Adipocyte (in vitro differentiated cells): ENCODE measurements around the gene NUFIP1.
"Not testable (repeated sequence)": the region's sequence is repeated elsewhere in the genome, so short reads cannot be mapped to it uniquely, and the experiment has no call there.

Experiments used
- DNase-seq: peaks from one replicate; pipeline ENCODE4 v3.0.0-alpha.2; 2015; ENCODE audit warnings: low read depth
- H3K27me3 ChIP-seq: replicated peaks from 2 replicates; pipeline ENCODE4 v1.7.0; 2013; ENCODE audit warnings: mild to moderate bottlenecking, low read length, moderate library complexity; ENCODE audit not compliant: control insufficient read depth, insufficient read depth
- H3K36me3 ChIP-seq: 2 replicates; pipeline ENCODE4 v1.7.0; 2013; ENCODE audit warnings: low read length, mild to moderate bottlenecking, moderate library complexity; ENCODE audit not compliant: control insufficient read depth, insufficient read depth, severe bottlenecking
- H3K4me1 ChIP-seq: 2 replicates; pipeline ENCODE4 v1.7.0; 2013; ENCODE audit warnings: mild to moderate bottlenecking, low read length, moderate library complexity; ENCODE audit not compliant: control insufficient read depth, insufficient read depth
- H3K4me3 ChIP-seq: 2 replicates; pipeline ENCODE4 v1.7.0; 2013; ENCODE audit warnings: mild to moderate bottlenecking, low read length, moderate library complexity
- H3K9ac ChIP-seq: 2 replicates; pipeline ENCODE4 v1.7.0; 2013; ENCODE audit warnings: mild to moderate bottlenecking, low read length, moderate library complexity
- H3K9me3 ChIP-seq: 2 replicates; pipeline ENCODE4 v1.7.0; 2013; ENCODE audit warnings: mild to moderate bottlenecking, low read length, moderate library complexity; ENCODE audit not compliant: control insufficient read depth

Gene NUFIP1

GRCh38 chr13:44989071-44989889, at the start of gene NUFIP1, which contains the start of gene GPALPP1:
TSS of gene NUFIP1 (minus strand) at chr13:44989471. CDS start at chr13:44989436, 35 bp downstream.
TSS of gene GPALPP1 (plus strand) at chr13:44989538. CDS start at chr13:44989655, 117 bp downstream.
- peak; percentile 99 for DNase-seq
- Histone ChIP-seq H3K4me1 (peaks cover 30% of the 10 kb centered on the region), H3K4me3 (peak within 1 kb of the TSS; percentile 99), H3K27me3 (no peaks in the 10 kb centered on the region), H3K36me3 (peaks cover 7% of the 10 kb centered on the region), H3K9me3 (no peaks in the 10 kb centered on the region), H3K9ac (peak within 1 kb of the TSS; percentile 96)

- Histone ChIP-seq H3K27me3 (no peaks in the 10 kb centered on the region), H3K4me1 (no peaks in the 10 kb centered on the region), H3K36me3 (peaks cover 8% of the 10 kb centered on the region), H3K9me3 (no peaks in the 10 kb centered on the region), H3K9ac (no peak overlapping the region), H3K4me3 (no peak overlapping the region)
- DNase-seq = no peak
Observed at GRCh38 chr13:45036206-45036605, 46.9 kb upstream of the NUFIP1 start.

DNA sequence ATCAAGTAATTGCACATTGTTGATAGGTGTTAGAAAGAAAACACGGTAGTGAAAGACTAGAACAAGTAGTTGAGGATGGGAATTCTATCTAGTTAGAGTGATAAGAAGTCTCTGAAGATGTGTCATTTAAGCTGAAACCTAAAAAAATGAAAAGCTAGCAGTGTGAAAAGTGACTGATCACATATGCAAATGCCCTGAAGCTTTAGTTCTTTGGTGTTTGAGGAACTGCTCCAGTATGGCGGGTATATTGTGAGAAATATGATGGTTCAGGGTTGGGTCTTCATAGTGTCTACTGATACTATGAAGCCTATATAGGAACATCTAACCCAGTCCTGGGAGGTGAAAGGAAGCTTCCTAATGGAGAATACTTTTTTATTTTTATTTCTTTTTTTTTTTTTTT, 45.1 kb upstream of the NUFIP1 start:
- H3K27me3 ChIP-seq = no peaks in the 10 kb centered on the region
- DNase-seq = no peak
- H3K9ac ChIP-seq = no peak overlapping the region
- H3K9me3 ChIP-seq = no peaks in the 10 kb centered on the region
- H3K4me3 ChIP-seq = no peak overlapping the region
- H3K36me3 ChIP-seq = peaks cover 8% of the 10 kb centered on the region
- no peaks in the 10 kb centered on the region for H3K4me1 ChIP-seq

GRCh38 chr13:45024847-45025246, 35.6 kb upstream of the NUFIP1 start:
- Histone ChIP-seq H3K27me3 (no peaks in the 10 kb centered on the region), H3K9ac (no peak overlapping the region), H3K4me3 (no peak overlapping the region), H3K4me1 (no peaks in the 10 kb centered on the region), H3K36me3 (peaks cover 71% of the 10 kb centered on the region), H3K9me3 (no peaks in the 10 kb centered on the region)
- no peak for DNase-seq

DNA sequence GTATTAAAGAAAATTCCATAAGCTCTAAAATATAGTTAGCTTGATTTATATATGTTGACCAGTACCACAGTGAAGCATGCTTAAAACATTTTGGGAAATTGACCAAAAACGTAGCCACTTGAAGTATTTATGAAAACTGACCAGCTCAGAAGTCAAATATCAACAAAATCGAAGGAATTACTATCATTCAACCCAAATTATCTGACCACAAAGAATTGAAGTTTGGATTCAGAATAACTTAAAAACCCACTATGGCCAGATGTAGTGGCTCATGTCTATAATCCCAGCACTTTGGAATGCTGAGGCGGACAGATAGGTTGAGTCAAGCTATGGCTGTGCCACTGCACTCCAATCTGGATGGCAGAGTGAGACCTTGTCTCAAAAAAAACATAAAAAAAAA, 32.0 kb upstream of the NUFIP1 start:
- no peaks in the 10 kb centered on the region for H3K9me3 ChIP-seq
- DNase-seq = no peak
- H3K36me3 ChIP-seq = peaks cover 62% of the 10 kb centered on the region
- H3K27me3 ChIP-seq = no peaks in the 10 kb centered on the region
- H3K4me3 ChIP-seq = no peak overlapping the region
- H3K4me1 ChIP-seq = no peaks in the 10 kb centered on the region
- no peak overlapping the region for H3K9ac ChIP-seq

- not testable (repeated sequence) for H3K4me3 ChIP-seq, H3K27me3 ChIP-seq, H3K4me1 ChIP-seq, H3K9me3 ChIP-seq, DNase-seq, H3K9ac ChIP-seq
- peaks cover 66% of the 10 kb centered on the region for H3K36me3 ChIP-seq
Observed at GRCh38 chr13:45019981-45020380, 30.7 kb upstream of the NUFIP1 start.

DNA sequence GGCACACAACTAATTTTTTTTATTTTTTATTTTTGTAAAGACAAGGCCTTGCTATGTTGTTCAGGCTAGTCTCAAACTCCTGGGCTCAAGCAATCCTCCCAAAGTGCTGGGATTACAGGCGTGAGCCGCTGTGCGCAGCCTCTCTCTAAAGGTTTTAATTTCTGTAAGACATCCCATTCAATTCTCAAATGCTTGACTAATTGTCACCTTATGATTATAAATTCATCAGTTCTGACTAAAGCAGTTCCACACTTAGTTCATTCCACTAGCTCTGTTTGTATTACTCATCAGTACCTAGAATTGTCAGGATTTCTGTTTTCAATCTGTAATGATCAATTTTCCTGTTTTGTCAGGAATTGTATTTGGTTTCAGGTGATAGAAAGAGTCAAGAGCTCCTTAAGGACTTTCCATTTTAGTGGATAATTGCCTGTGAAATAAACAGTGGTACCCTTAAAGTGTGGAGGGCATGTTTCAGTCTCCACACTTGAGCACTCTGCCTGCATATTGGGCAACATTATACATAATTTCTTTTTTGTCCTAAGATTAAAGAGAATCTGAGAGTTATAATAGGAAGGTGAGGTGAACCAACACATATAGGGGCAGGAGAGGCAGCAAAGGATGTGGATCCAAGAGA, 27.6 kb upstream of the NUFIP1 start:
- Histone ChIP-seq H3K9ac (no peak overlapping the region), H3K27me3 (no peaks in the 10 kb centered on the region), H3K4me3 (no peak overlapping the region), H3K9me3 (no peaks in the 10 kb centered on the region), H3K36me3 (peaks cover 64% of the 10 kb centered on the region), H3K4me1 (no peaks in the 10 kb centered on the region)
- no peak for DNase-seq

DNA sequence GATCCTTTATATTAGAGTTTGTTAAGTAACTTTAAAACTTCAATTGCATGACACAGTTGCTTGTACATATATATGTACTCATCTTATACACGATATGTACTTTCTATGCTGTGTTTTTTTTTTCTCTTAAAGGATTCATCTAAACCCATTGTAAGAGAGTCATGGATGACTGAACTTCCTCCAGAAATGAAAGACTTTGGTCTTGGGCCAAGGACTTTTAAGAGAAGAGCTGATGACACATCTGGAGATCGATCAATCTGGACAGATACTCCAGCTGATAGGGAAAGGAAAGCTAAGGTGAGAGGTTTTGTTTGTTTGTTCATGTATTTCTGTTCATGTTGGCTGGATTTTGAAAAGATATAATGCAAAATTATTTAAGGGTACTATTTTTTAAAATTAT, 26.0 kb upstream of the NUFIP1 start:
- H3K27me3 ChIP-seq = no peaks in the 10 kb centered on the region
- peaks cover 64% of the 10 kb centered on the region for H3K36me3 ChIP-seq
- H3K9ac ChIP-seq = no peak overlapping the region
- H3K4me3 ChIP-seq = no peak overlapping the region
- no peaks in the 10 kb centered on the region for H3K9me3 ChIP-seq
- no peak for DNase-seq
- H3K4me1 ChIP-seq = no peaks in the 10 kb centered on the region

GRCh38 chr13:45011198-45011597, 21.9 kb upstream of the NUFIP1 start:
- no peaks in the 10 kb centered on the region for H3K4me1 ChIP-seq
- no peak overlapping the region for H3K4me3 ChIP-seq
- H3K36me3 ChIP-seq = peaks cover 71% of the 10 kb centered on the region
- no peaks in the 10 kb centered on the region for H3K27me3 ChIP-seq
- no peaks in the 10 kb centered on the region for H3K9me3 ChIP-seq
- no peak for DNase-seq
- no peak overlapping the region for H3K9ac ChIP-seq

- Histone ChIP-seq H3K9me3 (no peaks in the 10 kb centered on the region), H3K36me3 (peaks cover 60% of the 10 kb centered on the region), H3K27me3 (no peaks in the 10 kb centered on the region), H3K9ac (no peak overlapping the region), H3K4me1 (no peaks in the 10 kb centered on the region), H3K4me3 (no peak overlapping the region)
- DNase-seq = no peak
Observed at GRCh38 chr13:45007823-45008222, 18.6 kb upstream of the NUFIP1 start.

GRCh38 chr13:45007225-45007624, 18.0 kb upstream of the NUFIP1 start:
- no peak for DNase-seq
- H3K4me3 ChIP-seq = no peak overlapping the region
- no peak overlapping the region for H3K9ac ChIP-seq
- no peaks in the 10 kb centered on the region for H3K4me1 ChIP-seq
- H3K27me3 ChIP-seq = no peaks in the 10 kb centered on the region
- no peaks in the 10 kb centered on the region for H3K9me3 ChIP-seq
- H3K36me3 ChIP-seq = peaks cover 60% of the 10 kb centered on the region
